Vagina (tissue), 2 donors: ENCODE measurements around the gene C15orf40. TPM values are rescaled to one million over a fixed set of nuclear protein-coding genes. Genes with fewer than 3 reads are reported as not detected.

Experiments
- DNase-seq, 2 donors: peaks; one replicate each; pipeline ENCODE4 v3.0.0-alpha.2; 2017; ENCODE audit errors: extremely low spot score in 2 of 2
- H3K27ac ChIP-seq: fragments of 200-600 bp; sonication (generic); one replicate; pipeline ENCODE4 v1.5.1; 2019
- H3K27me3 ChIP-seq: fragments of 200-600 bp; sonication (generic); one replicate; pipeline ENCODE4 v1.5.1; 2019
- H3K36me3 ChIP-seq, 2 donors: fragments of 200-600 bp; sonication (generic); one replicate each; pipeline ENCODE4 v1.5.1; 2017 to 2019
- H3K4me1 ChIP-seq: fragments of 200-600 bp; sonication (generic); one replicate; pipeline ENCODE4 v1.5.1; 2019
- H3K4me3 ChIP-seq, 2 donors: fragments of 200-600 bp; sonication (generic); 1 replicate in 1 of 2; 2 replicates in 1 of 2; pipeline ENCODE4 v1.5.1; 2016 to 2019
- H3K9me3 ChIP-seq: fragments of 200-600 bp; sonication (generic); one replicate; pipeline ENCODE4 v1.5.1; 2019
- CTCF ChIP-seq, 3 experiments: fragments of 450-650 bp in 2 of 3; fragments of 200-600 bp in 1 of 3; sonication (generic) in 1 of 3; IDR thresholded peaks; one replicate each; pipeline ENCODE4 v1.5.1; 2017 to 2019; ENCODE audit warnings: antibody characterized with exemption in 3 of 3, mild to moderate bottlenecking in 2 of 3, moderate library complexity in 2 of 3
- POLR2A ChIP-seq, 2 donors: fragments of 450-650 bp; IDR thresholded peaks; one replicate each; pipeline ENCODE4 v1.6.1; 2017; ENCODE audit warnings: antibody characterized with exemption in 2 of 2, mild to moderate bottlenecking in 2 of 2, moderate library complexity in 2 of 2
- POLR2AphosphoS5 ChIP-seq, 2 donors: sonication (generic); formaldehyde crosslinking; IDR thresholded peaks; one replicate each; pipeline ENCODE4 v1.9.0; 2017; ENCODE audit warnings: antibody characterized with exemption in 2 of 2, mild to moderate bottlenecking in 2 of 2, low read depth in 1 of 2; ENCODE audit not compliant: insufficient read depth in 1 of 2
- intact Hi-C: fragments of 100-400 bp; cut with DNase I; formaldehyde crosslinking; loops from one replicate; pipeline ENCODE4 v1.15.1; 2023
- total RNA-seq: library from RNA; depleted of rRNA; stranded (reverse); fragments of >200 nt; gene quantifications from one replicate; pipeline ENCODE4 v1.2.3, GENCODE V29; 2016

The C15orf40 gene
- total RNA-seq, 1 donor from 2014 or later = 6.9 TPM

GRCh38 chr15:83030021-83030420, 18.6 kb upstream of the C15orf40 start:
- intact Hi-C loops = no loop called here
- TF ChIP-seq POLR2A (IDR thresholded peaks at IDR 0.05) (no peak), CTCF (IDR thresholded peaks at IDR 0.05) (no peak)
- DNase-seq = no peak
- Histone ChIP-seq H3K9me3 (no peaks in the 10 kb centered on the region), H3K4me3 (no peak overlapping the region), H3K27me3 (no peaks in the 10 kb centered on the region), H3K36me3 (peaks cover 0 to 14% of the 10 kb centered on the region in 2 donors), H3K4me1 (no peaks in the 10 kb centered on the region), H3K27ac (no peak overlapping the region)

- peaks cover 0 to 37% of the 10 kb centered on the region in 2 donors for H3K36me3 ChIP-seq
- no peaks in the 10 kb centered on the region for H3K4me1 ChIP-seq
- H3K9me3 ChIP-seq = no peaks in the 10 kb centered on the region
- no peak for DNase-seq
- TF ChIP-seq POLR2AphosphoS5 (IDR thresholded peaks at IDR 0.05; ENCODE audit: insufficient read depth in 1 of 2, low read depth in 1 of 2) (no peak), CTCF (IDR thresholded peaks at IDR 0.05) (no peak), POLR2A (IDR thresholded peaks at IDR 0.05) (no peak)
- no peak overlapping the region for H3K27ac ChIP-seq
- H3K27me3 ChIP-seq = no peaks in the 10 kb centered on the region
- H3K4me3 ChIP-seq = no peak overlapping the region
- intact Hi-C loops = no loop called here
These were observed 7.0 kb upstream of the C15orf40 start for GRCh38 chr15:83018436-83018835.

- no peak for TF ChIP-seq POLR2AphosphoS5 (IDR thresholded peaks at IDR 0.05; ENCODE audit: insufficient read depth in 1 of 2, low read depth in 1 of 2)
- no peak for TF ChIP-seq POLR2A (IDR thresholded peaks at IDR 0.05)
- no peak for TF ChIP-seq CTCF (IDR thresholded peaks at IDR 0.05)
- no peak for DNase-seq
- no peak overlapping the region for H3K4me3 ChIP-seq
- peaks cover 0 to 37% of the 10 kb centered on the region in 2 donors for H3K36me3 ChIP-seq
- H3K9me3 ChIP-seq = no peaks in the 10 kb centered on the region
- H3K27me3 ChIP-seq = no peaks in the 10 kb centered on the region
- peaks cover 8% of the 10 kb centered on the region for H3K4me1 ChIP-seq
- no peak overlapping the region for H3K27ac ChIP-seq
- intact Hi-C loops = no loop called here
These were observed 5.5 kb upstream of the C15orf40 start for GRCh38 chr15:83016906-83017305.

GRCh38 chr15:83015361-83015760, 3.9 kb upstream of the C15orf40 start:
- Histone ChIP-seq H3K27ac (no peak overlapping the region), H3K9me3 (no peaks in the 10 kb centered on the region), H3K4me3 (no peak overlapping the region), H3K4me1 (peaks cover 15% of the 10 kb centered on the region), H3K27me3 (no peaks in the 10 kb centered on the region), H3K36me3 (peaks cover 0 to 31% of the 10 kb centered on the region in 2 donors)
- intact Hi-C loops = no loop called here
- TF ChIP-seq POLR2A (IDR thresholded peaks at IDR 0.05) (no peak), CTCF (IDR thresholded peaks at IDR 0.05) (no peak), POLR2AphosphoS5 (IDR thresholded peaks at IDR 0.05; ENCODE audit: insufficient read depth in 1 of 2, low read depth in 1 of 2) (no peak)
- no peak for DNase-seq

GRCh38 chr15:83014205-83014653, 2.8 kb upstream of the C15orf40 start:
- no peaks in the 10 kb centered on the region for H3K27me3 ChIP-seq
- no peaks in the 10 kb centered on the region for H3K9me3 ChIP-seq
- H3K4me1 ChIP-seq = peaks cover 26% of the 10 kb centered on the region
- no peak for DNase-seq
- intact Hi-C loops = no loop called here
- TF ChIP-seq POLR2A (IDR thresholded peaks at IDR 0.05) (no peak), CTCF (IDR thresholded peaks at IDR 0.05) (no peak), POLR2AphosphoS5 (IDR thresholded peaks at IDR 0.05; ENCODE audit: insufficient read depth in 1 of 2, low read depth in 1 of 2) (no peak)
- no peak overlapping the region for H3K27ac ChIP-seq
- no peak overlapping the region for H3K4me3 ChIP-seq
- H3K36me3 ChIP-seq = peaks cover 0 to 28% of the 10 kb centered on the region in 2 donors
